ENCODE results near the gene SPAG4. TPM values are rescaled to one million over a fixed set of nuclear protein-coding genes. Genes with fewer than 3 reads are reported as not detected.

The SPAG4 gene
- 10 to 100 TPM in 1 of 5 donors, 1 to 10 TPM in 1, not detected in 3; 3.5 to 39.7 TPM for total RNA-seq
- 10 to 100 TPM in 1 of 3 donors, 1 to 10 TPM in 2; 2.9 to 10.5 (median 3.9) TPM for polyA plus RNA-seq
- long read RNA-seq, donor 1 = 0 reads
- long read RNA-seq, donor 2 = 0 reads
- long read RNA-seq, donor 3 = 0 reads
- long read RNA-seq, donor 4 = 0 reads
- long read RNA-seq, donor 5 = 0 reads
- long read RNA-seq, donor 6, partial matches to known transcripts = 8 of 9 reads
- long read RNA-seq, donor 6, other reads (novel, unspliced or antisense) = 0 of 9 reads
- long read RNA-seq, donor 7 = 0 reads
- long read RNA-seq, donor 8 = 0 reads
- long read RNA-seq, donor 9 = 0 reads
- long read RNA-seq, donor 10 = 0 reads

- H3K36me3 ChIP-seq = peaks cover 0 to 3% (median under 1%) of the 10 kb centered on the region in 4 donors
- 0 to 2% (median 0%) methylated on average over 31 to 68 of the region's 68 CpGs for WGBS, 5 donors
- intact Hi-C loops (cut with DNase I; ENCODE audit: low total_unique reads) = no loop called here
- H3K27ac ChIP-seq = peak within 1 kb of the TSS; percentile 88 to 95 (median 92)
- TF ChIP-seq POLR2A (IDR thresholded peaks at IDR 0.05) (peak in 1 of 4 donors; percentile 54), EP300 (IDR thresholded peaks at IDR 0.05) (no peak), POLR2AphosphoS5 (IDR thresholded peaks at IDR 0.05) (peak; percentile 44 to 85 (median 75)), CTCF (IDR thresholded peaks at IDR 0.05) (no peak)
- no peaks in the 10 kb centered on the region for H3K9me3 ChIP-seq
- peak; percentile 99 to 100 for DNase-seq
- H3K4me1 ChIP-seq = peaks cover 31 to 56% (median 47%) of the 10 kb centered on the region in 4 donors
- H3K27me3 ChIP-seq = no peaks in the 10 kb centered on the region
- peak within 1 kb of the TSS; percentile 45 to 62 (median 54) for H3K4me3 ChIP-seq
Measured at GRCh38 chr20:35615667-35616464, at the start of gene SPAG4. SPAG4 (plus strand) TSS chr20:35615829; CDS start chr20:35616004, 175 bp downstream.

- no peaks in the 10 kb centered on the region for H3K27me3 ChIP-seq
- H3K27ac ChIP-seq = no peak overlapping the region
- no peak overlapping the region for H3K4me3 ChIP-seq
- H3K4me1 ChIP-seq = no peaks in the 10 kb centered on the region
- intact Hi-C loops (cut with DNase I; ENCODE audit: low total_unique reads) = no loop called here
- peak in 1 of 2 donors; percentile 69 for DNase-seq
- TF ChIP-seq POLR2AphosphoS5 (IDR thresholded peaks at IDR 0.05) (no peak), CTCF (IDR thresholded peaks at IDR 0.05) (peak in 2 of 7 experiments; percentile 10 to 14)
- H3K36me3 ChIP-seq = peaks cover 0 to 14% (median 5%) of the 10 kb centered on the region in 4 donors
- 4 to 11% (median 7%) methylated on average over 2 of the region's 2 CpGs for WGBS, 5 donors
- H3K9me3 ChIP-seq = peaks cover 0 to 13% (median 11%) of the 10 kb centered on the region in 4 donors
Measured at GRCh38 chr20:35568645-35569044, 47.0 kb upstream of the SPAG4 start.

- DNase-seq = no peak
- Histone ChIP-seq H3K4me1 (peaks cover 0 to 3% (median under 1%) of the 10 kb centered on the region in 4 donors), H3K36me3 (no peaks in the 10 kb centered on the region), H3K27me3 (no peaks in the 10 kb centered on the region), H3K27ac (no peak overlapping the region), H3K9me3 (peaks cover 0 to 14% (median 12%) of the 10 kb centered on the region in 4 donors), H3K4me3 (no peak overlapping the region)
- TF ChIP-seq CTCF (IDR thresholded peaks at IDR 0.05) = no peak
- no peak for TF ChIP-seq POLR2A (IDR thresholded peaks at IDR 0.05)
- no peak for TF ChIP-seq EP300 (IDR thresholded peaks at IDR 0.05)
- no peak for TF ChIP-seq POLR2AphosphoS5 (IDR thresholded peaks at IDR 0.05)
- intact Hi-C loops (cut with DNase I; ENCODE audit: low total_unique reads) = no loop called here
Measured at GRCh38 chr20:35571555-35571954, 44.1 kb upstream of the SPAG4 start.

- WGBS, 5 donors = 93 to 98% (median 96%) methylated on average over 4 of the region's 4 CpGs
- Histone ChIP-seq H3K9me3 (peaks cover 0 to 14% (median 12%) of the 10 kb centered on the region in 4 donors), H3K4me3 (no peak overlapping the region), H3K27me3 (no peaks in the 10 kb centered on the region), H3K4me1 (peaks cover 0 to 5% (median 2%) of the 10 kb centered on the region in 4 donors), H3K27ac (no peak overlapping the region), H3K36me3 (no peaks in the 10 kb centered on the region)
- DNase-seq = no peak
- TF ChIP-seq CTCF (IDR thresholded peaks at IDR 0.05) (no peak), EP300 (IDR thresholded peaks at IDR 0.05) (no peak), POLR2AphosphoS5 (IDR thresholded peaks at IDR 0.05) (no peak), POLR2A (IDR thresholded peaks at IDR 0.05) (no peak)
- intact Hi-C loops (cut with DNase I; ENCODE audit: low total_unique reads) = no loop called here
Measured at GRCh38 chr20:35572838-35573237, 42.8 kb upstream of the SPAG4 start.
